Right atrium auricular region (tissue), 2 donors: ENCODE data around the gene CTXN1. TPM values are rescaled to one million over a fixed set of nuclear protein-coding genes. Genes with fewer than 3 reads are reported as not detected.

Source experiments
- DNase-seq: peaks from one replicate; pipeline ENCODE4 v3.0.0-alpha.2; 2019; ENCODE audit warnings: low spot score
- H3K27ac ChIP-seq, 2 donors: fragments of 200-600 bp; sonication (generic); 1 replicate in 1 of 2; 2 replicates in 1 of 2; pipeline ENCODE4 v1.5.1; 2016 to 2019
- H3K27me3 ChIP-seq, 2 donors: fragments of 200-600 bp; sonication (generic); one replicate each; pipeline versions ENCODE4 v1.5.1 to v1.6.0; 2017 to 2019
- H3K36me3 ChIP-seq: fragments of 200-600 bp; sonication (generic); one replicate; pipeline ENCODE4 v1.5.1; 2016
- H3K4me1 ChIP-seq, 2 donors: fragments of 200-600 bp; sonication (generic); one replicate each; pipeline versions ENCODE4 v1.5.1 to v1.6.0; 2017 to 2019
- H3K4me3 ChIP-seq, 2 donors: fragments of 200-600 bp; sonication (generic); 1 replicate in 1 of 2; 2 replicates in 1 of 2; pipeline ENCODE4 v1.5.1; 2017 to 2019; ENCODE audit warnings: mild to moderate bottlenecking in 1 of 2, moderate library complexity in 1 of 2
- H3K9me3 ChIP-seq, 2 donors: fragments of 200-600 bp; sonication (generic); one replicate each; pipeline ENCODE4 v1.5.1; 2019
- CTCF ChIP-seq, 2 donors: fragments of 200-600 bp; sonication (generic); IDR thresholded peaks; one replicate each; pipeline ENCODE4 v1.5.1; 2019; ENCODE audit warnings: antibody characterized with exemption in 2 of 2
- total RNA-seq, 2 donors: library from RNA; depleted of rRNA; stranded (reverse); fragments of >200 nt; gene quantifications; one replicate each; pipeline ENCODE4 v1.1.0, GENCODE V29; 2016

CTXN1 gene
- 1 to 10 TPM; 1.7 to 4.2 TPM for total RNA-seq

- DNase-seq = no peak
- Histone ChIP-seq H3K9me3 (no peaks in the 10 kb centered on the region), H3K27ac (peak within 1 kb of the TSS in 1 of 2 donors; percentile 44), H3K27me3 (no peaks in the 10 kb centered on the region), H3K36me3 (peaks cover 24% of the 10 kb centered on the region), H3K4me3 (peak within 1 kb of the TSS; percentile 26 to 54), H3K4me1 (peaks cover 0 to 61% of the 10 kb centered on the region in 2 donors)
- TF ChIP-seq CTCF (IDR thresholded peaks at IDR 0.05) = no peak
These were observed at the start of gene CTXN1 for GRCh38 chr19:7926021-7926726. Gene CTXN1, minus strand, starts transcription at chr19:7926135. Its CDS starts 597 bp downstream, at chr19:7925538.

GRCh38 chr19:7975037-7975436 is 49.1 kb upstream of the CTXN1 start:
- H3K27ac ChIP-seq = peak overlapping the region; percentile 58 to 74
- no peak for DNase-seq
- H3K4me3 ChIP-seq = no peak overlapping the region
- peaks cover 0 to 37% of the 10 kb centered on the region in 2 donors for H3K4me1 ChIP-seq
- no peaks in the 10 kb centered on the region for H3K27me3 ChIP-seq
- H3K9me3 ChIP-seq = no peaks in the 10 kb centered on the region
- peaks cover 26% of the 10 kb centered on the region for H3K36me3 ChIP-seq
- no peak for TF ChIP-seq CTCF (IDR thresholded peaks at IDR 0.05)

GRCh38 chr19:7973883-7974282 is 47.9 kb upstream of the CTXN1 start:
- DNase-seq = peak; percentile 62
- no peak for TF ChIP-seq CTCF (IDR thresholded peaks at IDR 0.05)
- no peaks in the 10 kb centered on the region for H3K27me3 ChIP-seq
- H3K36me3 ChIP-seq = peaks cover 18% of the 10 kb centered on the region
- no peaks in the 10 kb centered on the region for H3K9me3 ChIP-seq
- H3K4me1 ChIP-seq = peaks cover 0 to 27% of the 10 kb centered on the region in 2 donors
- H3K27ac ChIP-seq = peak overlapping the region; percentile 58 to 74
- H3K4me3 ChIP-seq = no peak overlapping the region

- H3K27ac ChIP-seq = peak overlapping the region in 1 of 2 donors; percentile 9
- DNase-seq = no peak
These were observed 45.9 kb upstream of the CTXN1 start for GRCh38 chr19:7971553-7972520.

More at GRCh38 chr19:7971553-7972520, 45.9 kb upstream of the CTXN1 start:
- no peaks in the 10 kb centered on the region for H3K27me3 ChIP-seq
- no peaks in the 10 kb centered on the region for H3K9me3 ChIP-seq
- no peak overlapping the region for H3K4me3 ChIP-seq
- H3K36me3 ChIP-seq = peaks cover 19% of the 10 kb centered on the region
- H3K4me1 ChIP-seq = peaks cover 0 to 19% of the 10 kb centered on the region in 2 donors
- TF ChIP-seq CTCF (IDR thresholded peaks at IDR 0.05) = no peak
